Measurements from ENCODE around the gene CHRNA10. TPM values are rescaled to one million over a fixed set of nuclear protein-coding genes. Genes with fewer than 3 reads are reported as not detected.
A peak's percentile ranks its signal among the peaks of the same experiment; 100 is the strongest.

Gene CHRNA10
- total and polyA plus RNA-seq, 10 donors: 0.85 to 5.0 (median 2.0) TPM

- H3K9me3 ChIP-seq: no peaks in the 10 kb centered on the region
- H3K27me3 ChIP-seq (replicated peaks in 1 of 7): no peaks in the 10 kb centered on the region
- no peak overlapping the region for H3K4me3 ChIP-seq
- TF ChIP-seq, protein P1, sequence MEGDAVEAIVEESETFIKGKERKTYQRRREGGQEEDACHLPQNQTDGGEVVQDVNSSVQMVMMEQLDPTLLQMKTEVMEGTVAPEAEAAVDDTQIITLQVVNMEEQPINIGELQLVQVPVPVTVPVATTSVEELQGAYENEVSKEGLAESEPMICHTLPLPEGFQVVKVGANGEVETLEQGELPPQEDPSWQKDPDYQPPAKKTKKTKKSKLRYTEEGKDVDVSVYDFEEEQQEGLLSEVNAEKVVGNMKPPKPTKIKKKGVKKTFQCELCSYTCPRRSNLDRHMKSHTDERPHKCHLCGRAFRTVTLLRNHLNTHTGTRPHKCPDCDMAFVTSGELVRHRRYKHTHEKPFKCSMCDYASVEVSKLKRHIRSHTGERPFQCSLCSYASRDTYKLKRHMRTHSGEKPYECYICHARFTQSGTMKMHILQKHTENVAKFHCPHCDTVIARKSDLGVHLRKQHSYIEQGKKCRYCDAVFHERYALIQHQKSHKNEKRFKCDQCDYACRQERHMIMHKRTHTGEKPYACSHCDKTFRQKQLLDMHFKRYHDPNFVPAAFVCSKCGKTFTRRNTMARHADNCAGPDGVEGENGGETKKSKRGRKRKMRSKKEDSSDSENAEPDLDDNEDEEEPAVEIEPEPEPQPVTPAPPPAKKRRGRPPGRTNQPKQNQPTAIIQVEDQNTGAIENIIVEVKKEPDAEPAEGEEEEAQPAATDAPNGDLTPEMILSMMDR (IDR thresholded peaks at IDR 0.05 in 8 of 11, conservative IDR thresholded peaks at IDR 0.05 in 3 of 11): no peak
- TF ChIP-seq POLR2A (IDR thresholded peaks at IDR 0.05): no peak
- TF ChIP-seq POLR2AphosphoS5 (IDR thresholded peaks at IDR 0.05): no peak
- DNase-seq: no peak
- intact Hi-C loops (cut with DNase I; ENCODE audit: low total_unique reads): no loop called here
- 91 to 97% (median 95%) methylated on average over 4 of the region's 4 CpGs for WGBS, 5 donors
- no peak overlapping the region for H3K27ac ChIP-seq
- H3K4me1 ChIP-seq: peaks cover 0 to 3% (median 0%) of the 10 kb centered on the region in 6 donors
- H3K36me3 ChIP-seq: no peaks in the 10 kb centered on the region
Observed at GRCh38 chr11:3631331-3631730, 39.9 kb downstream of the CHRNA10 start.

DNA sequence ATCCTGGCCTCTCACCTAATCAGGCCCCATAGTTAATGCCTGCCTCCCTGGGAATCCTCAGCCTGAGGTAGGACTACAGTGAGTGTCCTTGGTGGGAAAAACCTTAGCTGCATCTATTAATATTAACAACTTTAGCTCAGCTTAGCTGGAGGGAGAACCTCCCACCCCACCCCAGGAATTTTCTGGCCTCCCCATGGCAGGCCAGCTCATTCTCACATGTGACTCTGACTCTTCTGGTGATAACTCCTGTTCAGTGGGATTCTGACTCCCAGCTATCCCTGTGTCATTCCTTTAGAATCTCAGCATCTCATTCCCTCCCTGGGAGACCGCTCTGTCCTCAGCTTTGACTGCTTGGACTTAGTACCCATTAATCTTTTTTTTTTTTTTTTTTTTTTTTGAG is 43.9 kb downstream of the CHRNA10 start:
- Histone ChIP-seq H3K27ac (no peak overlapping the region), H3K4me3 (no peak overlapping the region), H3K4me1 (peaks cover 0 to 7% (median 0%) of the 10 kb centered on the region in 6 donors), H3K27me3 (replicated peaks in 1 of 7) (no peaks in the 10 kb centered on the region), H3K36me3 (no peaks in the 10 kb centered on the region), H3K9me3 (no peaks in the 10 kb centered on the region)
- peak; percentile 25 for DNase-seq
- intact Hi-C loops (cut with DNase I; ENCODE audit: low total_unique reads): no loop called here
- 90 to 100% (median 96%) methylated on average over 1 of the region's 1 CpG for WGBS, 5 donors
- TF ChIP-seq POLR2AphosphoS5 (IDR thresholded peaks at IDR 0.05): no peak
- TF ChIP-seq, protein P1 (IDR thresholded peaks at IDR 0.05 in 8 of 11, conservative IDR thresholded peaks at IDR 0.05 in 3 of 11): no peak
- no peak for TF ChIP-seq POLR2A (IDR thresholded peaks at IDR 0.05)

DNA sequence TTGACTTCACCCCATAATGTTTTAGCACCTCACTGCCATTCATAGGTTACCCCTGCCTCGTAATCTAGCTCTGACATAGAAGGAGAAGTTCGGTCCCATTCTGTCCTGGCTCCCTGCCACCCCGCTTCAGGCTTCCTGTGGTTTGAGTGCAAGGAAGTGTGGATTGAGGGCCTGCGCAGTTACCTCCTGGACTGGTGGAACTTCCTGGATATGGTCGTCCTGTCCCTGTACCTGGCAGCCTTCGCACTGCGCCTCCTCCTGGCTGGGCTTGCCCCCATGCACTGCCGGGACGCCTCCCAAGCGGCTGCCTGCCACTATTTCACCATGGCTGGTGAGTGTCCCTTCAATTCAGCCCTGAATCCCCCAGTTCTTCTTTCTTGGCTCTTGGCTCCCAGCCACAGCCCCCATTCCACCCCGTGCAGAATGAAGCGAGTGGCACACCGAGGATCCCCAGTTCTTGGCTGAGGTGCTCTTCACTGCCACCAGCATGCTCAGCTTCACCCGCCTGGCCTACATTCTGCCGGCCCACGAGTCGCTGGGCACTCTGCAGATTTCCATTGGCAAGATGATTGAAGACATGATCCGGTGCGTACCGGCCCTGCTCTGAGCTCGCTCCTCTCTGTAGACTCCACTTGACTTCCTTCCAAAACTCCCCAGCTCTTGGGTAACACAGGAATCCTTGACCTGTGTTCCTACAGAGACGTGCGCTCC is 44.8 kb downstream of the CHRNA10 start:
- TF ChIP-seq POLR2A (IDR thresholded peaks at IDR 0.05) (no peak), POLR2AphosphoS5 (IDR thresholded peaks at IDR 0.05) (no peak)
- TF ChIP-seq, protein P1 (IDR thresholded peaks at IDR 0.05 in 8 of 11, conservative IDR thresholded peaks at IDR 0.05 in 3 of 11): no peak
- no peaks in the 10 kb centered on the region for H3K27me3 ChIP-seq (replicated peaks in 1 of 7)
- DNase-seq: peak; percentile 75
- intact Hi-C loops (cut with DNase I; ENCODE audit: low total_unique reads): no loop called here
- WGBS, 5 donors: 34 to 66% (median 41%) methylated on average over 23 of the region's 23 CpGs
- H3K36me3 ChIP-seq: no peaks in the 10 kb centered on the region
- peak overlapping the region in 1 of 8 donors; percentile 23 for H3K4me3 ChIP-seq
- H3K27ac ChIP-seq: no peak overlapping the region
- peaks cover 0 to 7% (median 0%) of the 10 kb centered on the region in 6 donors for H3K4me1 ChIP-seq
- no peaks in the 10 kb centered on the region for H3K9me3 ChIP-seq

DNA sequence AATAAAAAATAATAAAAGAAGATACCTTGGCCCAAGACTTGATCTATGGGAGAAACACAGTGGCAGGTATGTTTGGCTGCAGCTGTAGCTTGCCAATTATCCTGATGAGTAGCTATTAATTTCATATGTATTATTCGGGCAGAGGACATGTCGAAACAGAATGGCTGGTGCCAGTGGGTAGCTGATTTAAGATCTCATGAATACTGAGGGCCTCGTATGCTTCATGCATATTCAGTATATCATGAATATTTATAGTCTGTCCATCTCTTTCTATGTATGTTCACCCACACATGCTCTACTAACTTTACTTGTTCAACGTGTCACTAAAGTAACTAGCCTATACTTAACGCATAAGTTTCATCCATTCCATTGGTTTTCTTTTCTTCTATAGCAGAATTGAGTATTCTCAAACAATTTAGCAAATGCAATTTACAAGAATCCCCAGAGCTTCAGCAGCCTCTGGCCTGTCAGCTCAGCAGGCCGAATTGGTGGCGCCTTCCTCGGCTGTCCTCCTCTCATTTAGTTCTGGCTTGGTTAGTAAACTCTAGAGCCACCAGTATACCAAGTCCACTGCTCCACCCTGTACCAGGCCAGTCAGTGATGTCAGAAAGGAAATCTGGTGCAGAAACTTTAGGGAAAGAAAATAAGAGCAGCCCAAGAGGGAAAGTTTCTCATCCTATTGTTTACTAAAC is 47.3 kb downstream of the CHRNA10 start:
- DNase-seq: peak; percentile 6
- Histone ChIP-seq H3K4me3 (no peak overlapping the region), H3K36me3 (no peaks in the 10 kb centered on the region), H3K9me3 (no peaks in the 10 kb centered on the region), H3K4me1 (peaks cover 0 to 7% (median 0%) of the 10 kb centered on the region in 6 donors), H3K27ac (no peak overlapping the region), H3K27me3 (replicated peaks in 1 of 7) (no peaks in the 10 kb centered on the region)
- 55 to 75% (median 62%) methylated on average over 8 of the region's 8 CpGs for WGBS, 5 donors
- TF ChIP-seq, protein P1 (IDR thresholded peaks at IDR 0.05 in 8 of 11, conservative IDR thresholded peaks at IDR 0.05 in 3 of 11): no peak
- TF ChIP-seq POLR2A (IDR thresholded peaks at IDR 0.05) (no peak), POLR2AphosphoS5 (IDR thresholded peaks at IDR 0.05) (no peak)
- intact Hi-C loops (cut with DNase I; ENCODE audit: low total_unique reads): no loop called here

Measured in spleen (tissue), 11 donors.